Measurements from ENCODE around the gene PLD3. TPM values are rescaled to one million over a fixed set of nuclear protein-coding genes. Genes with fewer than 3 reads are reported as not detected.

PLD3 gene
- total RNA-seq, 1 experiment from 2014 or later, result 310 TPM

DNA sequence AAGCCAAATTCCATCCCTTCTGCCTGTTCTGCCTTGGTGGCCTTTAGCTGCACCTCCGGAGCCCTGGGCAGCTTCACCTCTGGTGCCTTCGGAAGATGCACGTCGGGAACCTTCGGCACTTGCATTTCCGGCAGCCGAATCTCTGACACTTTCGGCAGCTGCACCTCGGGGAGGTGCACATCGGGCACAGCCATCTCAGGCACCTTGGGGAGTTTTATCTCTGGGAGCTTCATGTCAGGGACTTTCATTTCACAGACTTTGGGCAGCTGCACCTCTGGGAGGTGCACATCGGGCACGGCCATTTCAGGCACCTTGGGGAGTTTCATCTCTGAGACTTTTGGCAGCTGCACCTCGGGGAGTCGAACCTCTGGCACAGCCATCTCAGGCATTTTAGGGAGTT lies 47.5 kb downstream of the PLD3 start:
- Histone ChIP-seq H3K4me3 (ENCODE audit: low read depth, low read length, poor library complexity, severe bottlenecking) (no peak overlapping the region), H3K27me3 (replicated peaks; ENCODE audit: insufficient read depth, low read depth, low read length, poor library complexity) (no peaks in the 10 kb centered on the region), H3K36me3 (ENCODE audit: insufficient read depth, low read length, poor library complexity, severe bottlenecking) (no peaks in the 10 kb centered on the region), H3K27ac (ENCODE audit: low read depth, low read length, poor library complexity, severe bottlenecking) (no peak overlapping the region), H3K4me1 (ENCODE audit: insufficient read depth, low read length, poor library complexity, severe bottlenecking) (no peaks in the 10 kb centered on the region), H3K9me3 (ENCODE audit: low read depth, low read length, poor library complexity, severe bottlenecking) (no peaks in the 10 kb centered on the region)
- intact Hi-C loops (cut with micrococcal nuclease; ENCODE audit: unreplicated experiment), result no loop called here
- POLR2A ChIA-PET (ENCODE audit: low non-redundant PET), result no interaction called here
- DNase-seq (ENCODE audit: low spot score), result no peak
- no peak for TF ChIP-seq EZH2 (IDR thresholded peaks at IDR 0.05; ENCODE audit: borderline replicate concordance, low read depth, low read length, poor library complexity, severe bottlenecking)
- TF ChIP-seq, protein P1, sequence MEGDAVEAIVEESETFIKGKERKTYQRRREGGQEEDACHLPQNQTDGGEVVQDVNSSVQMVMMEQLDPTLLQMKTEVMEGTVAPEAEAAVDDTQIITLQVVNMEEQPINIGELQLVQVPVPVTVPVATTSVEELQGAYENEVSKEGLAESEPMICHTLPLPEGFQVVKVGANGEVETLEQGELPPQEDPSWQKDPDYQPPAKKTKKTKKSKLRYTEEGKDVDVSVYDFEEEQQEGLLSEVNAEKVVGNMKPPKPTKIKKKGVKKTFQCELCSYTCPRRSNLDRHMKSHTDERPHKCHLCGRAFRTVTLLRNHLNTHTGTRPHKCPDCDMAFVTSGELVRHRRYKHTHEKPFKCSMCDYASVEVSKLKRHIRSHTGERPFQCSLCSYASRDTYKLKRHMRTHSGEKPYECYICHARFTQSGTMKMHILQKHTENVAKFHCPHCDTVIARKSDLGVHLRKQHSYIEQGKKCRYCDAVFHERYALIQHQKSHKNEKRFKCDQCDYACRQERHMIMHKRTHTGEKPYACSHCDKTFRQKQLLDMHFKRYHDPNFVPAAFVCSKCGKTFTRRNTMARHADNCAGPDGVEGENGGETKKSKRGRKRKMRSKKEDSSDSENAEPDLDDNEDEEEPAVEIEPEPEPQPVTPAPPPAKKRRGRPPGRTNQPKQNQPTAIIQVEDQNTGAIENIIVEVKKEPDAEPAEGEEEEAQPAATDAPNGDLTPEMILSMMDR (conservative IDR thresholded peaks at IDR 0.05; ENCODE audit: low read depth, low read length), result no peak
- BruUV-seq (replicated peaks), result no TSS peak
- CTCF ChIA-PET, result no interaction called here

DNA sequence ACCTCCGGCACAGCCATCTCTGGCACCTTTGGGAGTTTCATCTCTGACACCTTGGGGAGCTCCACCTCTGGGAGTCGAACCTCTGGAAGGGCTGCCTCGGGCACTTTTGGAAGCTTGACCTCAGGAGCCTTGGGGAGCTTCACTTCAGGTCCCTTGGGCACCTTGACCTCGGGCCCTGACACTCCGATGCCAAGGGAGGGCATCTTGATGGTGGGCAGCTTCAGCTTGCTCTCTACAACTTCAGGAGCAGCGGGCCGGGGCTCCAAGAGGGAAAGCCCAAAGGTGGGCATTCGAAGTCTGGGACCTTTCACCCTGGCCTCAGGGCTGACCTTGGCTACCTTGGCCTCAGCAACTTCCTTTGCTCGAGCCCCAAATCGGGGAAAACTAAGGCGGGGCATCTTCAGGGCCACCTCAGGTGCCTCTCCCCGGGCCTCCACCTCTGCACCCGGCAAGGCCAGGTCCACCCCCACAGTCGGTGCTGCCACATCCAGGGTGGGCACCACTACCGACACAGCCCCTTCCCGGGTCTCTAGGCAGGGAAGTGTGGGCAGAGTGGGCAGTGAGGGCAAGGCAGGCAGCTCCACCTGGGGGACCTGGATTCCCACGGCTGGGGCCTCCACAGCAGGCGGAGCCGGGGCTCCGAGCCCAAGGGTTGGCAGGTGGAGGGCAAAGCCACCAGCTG lies 48.5 kb downstream of the PLD3 start:
- H3K27me3 ChIP-seq (replicated peaks; ENCODE audit: insufficient read depth, low read depth, low read length, poor library complexity), result no peaks in the 10 kb centered on the region
- H3K36me3 ChIP-seq (ENCODE audit: insufficient read depth, low read length, poor library complexity, severe bottlenecking), result no peaks in the 10 kb centered on the region
- DNase-seq (ENCODE audit: low spot score), result no peak
- CTCF ChIA-PET, result no interaction called here
- H3K4me3 ChIP-seq (ENCODE audit: low read depth, low read length, poor library complexity, severe bottlenecking), result no peak overlapping the region
- BruUV-seq (replicated peaks), result no TSS peak
- no peaks in the 10 kb centered on the region for H3K9me3 ChIP-seq (ENCODE audit: low read depth, low read length, poor library complexity, severe bottlenecking)
- TF ChIP-seq, protein P1 (conservative IDR thresholded peaks at IDR 0.05; ENCODE audit: low read depth, low read length), result no peak
- TF ChIP-seq EZH2 (IDR thresholded peaks at IDR 0.05; ENCODE audit: borderline replicate concordance, low read depth, low read length, poor library complexity, severe bottlenecking), result no peak
- intact Hi-C loops (cut with micrococcal nuclease; ENCODE audit: unreplicated experiment), result no loop called here
- POLR2A ChIA-PET (ENCODE audit: low non-redundant PET), result no interaction called here
- H3K4me1 ChIP-seq (ENCODE audit: insufficient read depth, low read length, poor library complexity, severe bottlenecking), result no peaks in the 10 kb centered on the region
- H3K27ac ChIP-seq (ENCODE audit: low read depth, low read length, poor library complexity, severe bottlenecking), result no peak overlapping the region

DNA sequence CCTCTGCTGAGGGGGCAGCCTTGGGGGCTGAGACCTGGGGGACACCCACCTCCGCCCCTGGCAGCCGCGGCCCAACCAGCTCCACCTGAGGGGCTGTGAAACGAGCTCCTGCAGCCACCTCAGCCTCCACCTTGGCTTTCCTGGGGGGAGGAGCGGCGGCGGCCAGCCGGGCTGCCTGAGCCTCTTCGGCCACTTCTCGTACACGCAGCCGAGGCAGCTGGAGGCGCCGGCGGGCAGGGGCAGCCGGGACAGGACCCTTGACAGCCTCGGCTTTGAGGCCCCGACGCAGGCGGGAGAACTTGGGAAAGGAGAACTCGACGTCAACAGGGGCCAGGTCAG lies 49.0 kb downstream of the PLD3 start:
- no peaks in the 10 kb centered on the region for H3K27me3 ChIP-seq (replicated peaks; ENCODE audit: insufficient read depth, low read depth, low read length, poor library complexity)
- ChIA-PET CTCF (no interaction called here), POLR2A (ENCODE audit: low non-redundant PET) (no interaction called here)
- intact Hi-C loops (cut with micrococcal nuclease; ENCODE audit: unreplicated experiment), result no loop called here
- H3K4me3 ChIP-seq (ENCODE audit: low read depth, low read length, poor library complexity, severe bottlenecking), result no peak overlapping the region
- H3K9me3 ChIP-seq (ENCODE audit: low read depth, low read length, poor library complexity, severe bottlenecking), result no peaks in the 10 kb centered on the region
- H3K36me3 ChIP-seq (ENCODE audit: insufficient read depth, low read length, poor library complexity, severe bottlenecking), result no peaks in the 10 kb centered on the region
- no TSS peak for BruUV-seq (replicated peaks)
- no peak overlapping the region for H3K27ac ChIP-seq (ENCODE audit: low read depth, low read length, poor library complexity, severe bottlenecking)
- no peaks in the 10 kb centered on the region for H3K4me1 ChIP-seq (ENCODE audit: insufficient read depth, low read length, poor library complexity, severe bottlenecking)
- TF ChIP-seq, protein P1 (conservative IDR thresholded peaks at IDR 0.05; ENCODE audit: low read depth, low read length), result no peak
- TF ChIP-seq EZH2 (IDR thresholded peaks at IDR 0.05; ENCODE audit: borderline replicate concordance, low read depth, low read length, poor library complexity, severe bottlenecking), result no peak
- no peak for DNase-seq (ENCODE audit: low spot score)
